A549 (cell line): ENCODE measurements around the gene ZNF789. TPM values are rescaled to one million over a fixed set of nuclear protein-coding genes. Genes with fewer than 3 reads are reported as not detected.

Source experiments
- ATAC-seq, 2 experiments: fragments of 200-7000 bp in 1 of 2; fragments of >200 bp in 1 of 2; cut with Nextera tagmentation in 1 of 2; cut with Tn5 transposase in 1 of 2; 3 replicates each; pipeline versions ENCODE4 v1.8.0 to v1.9.1; 2018 to 2020; ENCODE audit warnings: mild to moderate bottlenecking in 1 of 2, moderate library complexity in 1 of 2
- CTCF ChIA-PET: fragments of 300-600 bp; sonication (Branson Sonifier 250); formaldehyde crosslinking; extraction: SDS; loops from one replicate; lab custom pipeline; 2021; ENCODE audit warnings: antibody characterized with exemption, inconsistent platforms; lab: Yijun Ruan, JAX
- POLR2A ChIA-PET: fragments of 350-600 bp; formaldehyde crosslinking; extraction: SDS; loops from one replicate; lab custom pipeline; 2021; ENCODE audit warnings: antibody characterized with exemption, inconsistent platforms; lab: Yijun Ruan, JAX
- DNase-seq, 2 experiments: peaks; one replicate each; pipeline versions ENCODE4 v3.0.0 to v3.0.0-alpha.2; 2011 to 2016; ENCODE audit warnings: low read depth in 1 of 2, low spot score in 1 of 2
- FAIRE-seq: peaks from 2 replicates; lab custom pipeline; 2011; peaks lifted over from hg19 to GRCh38; lab: Jason Lieb, UNC
- H3K27ac ChIP-seq, 2 experiments: fragments of >200 bp; sonication (Bioruptor Twin); formaldehyde crosslinking; 3 replicates each; pipeline ENCODE4 v1.5.1; 2016 to 2017
- H3K4me1 ChIP-seq: fragments of >200 bp; sonication (Bioruptor Twin); formaldehyde crosslinking; 3 replicates; pipeline ENCODE4 v1.6.1; 2016
- H3K4me2 ChIP-seq: fragments of >200 bp; sonication (Bioruptor Twin); formaldehyde crosslinking; 3 replicates; pipeline ENCODE4 v1.6.1; 2016
- H3K4me3 ChIP-seq: fragments of >200 bp; sonication (Bioruptor Twin); formaldehyde crosslinking; 3 replicates; pipeline ENCODE4 v1.5.1; 2016
- H3K9me3 ChIP-seq: fragments of >200 bp; sonication (Bioruptor Twin); formaldehyde crosslinking; 3 replicates; pipeline ENCODE4 v1.6.1; 2016
- HEYL ChIP-seq: fragments of 250-450 bp; sonication (Bioruptor Pico); IDR thresholded peaks from 2 replicates; pipeline ENCODE4 v1.8.0; 2021; ENCODE audit warnings: mild to moderate bottlenecking, moderate library complexity
- WGBS: methylation state at CpG from one replicate; pipeline ENCODE4 v1.1.6; 2017; ENCODE audit errors: missing lambda C conversion rate; 5-methylcytosine and 5-hydroxymethylcytosine counted together
- polyA plus RNA-seq, 4 experiments: library from polyadenylated mRNA; depleted of rRNA in 3 of 4; stranded (reverse); fragments of >200 nt; fragmentation: RNase III in 1 of 4; extraction: RNeasy Plus Mini Kit Qiagen cat#74134 plus additional on column Dnase treatment in 1 of 4; gene quantifications; 2 replicates in 3 of 4; 3 replicates in 1 of 4; pipeline ENCODE4 v1.2.3, GENCODE V29; 2011 to 2017

ZNF789 gene
- polyA plus RNA-seq, 2 of the 4 experiments (the other 2 are of a cell fraction): 7.5 to 11.6 TPM

DNA sequence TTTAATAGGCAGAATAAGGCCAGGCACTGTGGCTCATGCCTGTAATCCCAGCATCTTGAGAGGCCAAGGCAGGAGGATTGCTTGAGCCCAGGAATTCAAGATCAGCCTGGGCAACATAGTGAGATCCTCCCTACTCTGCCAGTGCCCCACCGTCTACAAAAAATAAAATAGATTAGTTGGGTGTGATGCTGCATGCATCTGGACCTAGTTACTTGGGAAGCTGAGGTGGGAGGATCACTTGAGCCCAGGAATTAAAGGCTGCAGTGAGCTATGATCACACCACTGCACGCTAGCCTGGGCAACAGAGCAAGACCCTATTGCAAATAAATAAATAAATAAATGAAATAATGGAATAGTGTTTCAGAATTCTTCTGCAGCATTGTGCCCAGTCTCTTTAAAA, 63.0 kb downstream of the ZNF789 start:
- H3K9me3 ChIP-seq: peaks cover 99% of the 10 kb centered on the region
- ATAC-seq: no peak
- no peak for TF ChIP-seq HEYL (CRISPR knock-in tag)
- TF ChIP-seq, all 56 proteins: peak for 0
- H3K4me1 ChIP-seq: no peaks in the 10 kb centered on the region
- H3K4me3 ChIP-seq: no peak overlapping the region
- ChIA-PET CTCF (interaction anchor here (1.3 to 1.4 kb wide), 2 partner anchors 9 to 10 kb away, joined by 3 read pairs; no protein-coding TSS in a partner anchor), POLR2A (no interaction called here)
- no peak overlapping the region for H3K4me2 ChIP-seq
- FAIRE-seq: no peak
- no peak for DNase-seq
- 100% methylated on average over 2 of the region's 2 CpGs for WGBS
- no peak overlapping the region for H3K27ac ChIP-seq

Other genes with a start within 250 kb of the ZNF789 start
- 0.28 and 0.29 TPM in 2 replicates for gene MYH16, start 200.1 kb upstream of the ZNF789 start, polyA plus RNA-seq (2011; rRNA removed)
- gene MYH16, start 200.1 kb upstream of the ZNF789 start, polyA plus RNA-seq (2017; fragmentation: RNase III; extraction: RNeasy Plus Mini Kit Qiagen cat#74134 plus additional on column Dnase treatment): 0.21 to 0.32 TPM (median 0.31 TPM) in 3 replicates
- 120 TPM in 2 replicates for gene ARPC1A, start 147.0 kb upstream of the ZNF789 start, polyA plus RNA-seq (2011; rRNA removed)
- gene ARPC1A, start 147.0 kb upstream of the ZNF789 start, polyA plus RNA-seq (2017; fragmentation: RNase III; extraction: RNeasy Plus Mini Kit Qiagen cat#74134 plus additional on column Dnase treatment): 116 to 127 TPM (median 121 TPM) in 3 replicates
- gene ARPC1B, start 98.2 kb upstream of the ZNF789 start, polyA plus RNA-seq (2011; rRNA removed): 141 and 197 TPM in 2 replicates
- 272 to 302 TPM (median 294 TPM) in 3 replicates for gene ARPC1B, start 98.2 kb upstream of the ZNF789 start, polyA plus RNA-seq (2017; fragmentation: RNase III; extraction: RNeasy Plus Mini Kit Qiagen cat#74134 plus additional on column Dnase treatment)
- 42.4 and 81.8 TPM in 2 replicates for gene PDAP1, start 64.3 kb upstream of the ZNF789 start, polyA plus RNA-seq (2011; rRNA removed)
- gene PDAP1, start 64.3 kb upstream of the ZNF789 start, polyA plus RNA-seq (2017; fragmentation: RNase III; extraction: RNeasy Plus Mini Kit Qiagen cat#74134 plus additional on column Dnase treatment): 334 to 347 TPM (median 343 TPM) in 3 replicates
- 81.7 and 96.5 TPM in 2 replicates for gene BUD31, start 63.9 kb upstream of the ZNF789 start, polyA plus RNA-seq (2011; rRNA removed)
- 97.0 to 105 TPM (median 105 TPM) in 3 replicates for gene BUD31, start 63.9 kb upstream of the ZNF789 start, polyA plus RNA-seq (2017; fragmentation: RNase III; extraction: RNeasy Plus Mini Kit Qiagen cat#74134 plus additional on column Dnase treatment)
- 3.9 and 5.1 TPM in 2 replicates for gene PTCD1, start 34.1 kb upstream of the ZNF789 start, polyA plus RNA-seq (2011; rRNA removed)
- 5.4 to 6.3 TPM (median 5.5 TPM) in 3 replicates for gene PTCD1, start 34.1 kb upstream of the ZNF789 start, polyA plus RNA-seq (2017; fragmentation: RNase III; extraction: RNeasy Plus Mini Kit Qiagen cat#74134 plus additional on column Dnase treatment)
- gene CPSF4, start 33.9 kb upstream of the ZNF789 start, polyA plus RNA-seq (2011; rRNA removed): 28.7 and 31.3 TPM in 2 replicates
- gene CPSF4, start 33.9 kb upstream of the ZNF789 start, polyA plus RNA-seq (2017; fragmentation: RNase III; extraction: RNeasy Plus Mini Kit Qiagen cat#74134 plus additional on column Dnase treatment): 34.1 to 39.1 TPM (median 35.6 TPM) in 3 replicates
- 632 and 723 TPM in 2 replicates for gene ATP5MF, start 6.7 kb upstream of the ZNF789 start, polyA plus RNA-seq (2011; rRNA removed)
- 1,491 to 1,707 TPM (median 1,548 TPM) in 3 replicates for gene ATP5MF, start 6.7 kb upstream of the ZNF789 start, polyA plus RNA-seq (2017; fragmentation: RNase III; extraction: RNeasy Plus Mini Kit Qiagen cat#74134 plus additional on column Dnase treatment)
- gene ZNF394, start 27.4 kb downstream of the ZNF789 start, polyA plus RNA-seq (2011; rRNA removed): 12.8 and 13.9 TPM in 2 replicates
- 12.2 to 14.9 TPM (median 13.6 TPM) in 3 replicates for gene ZNF394, start 27.4 kb downstream of the ZNF789 start, polyA plus RNA-seq (2017; fragmentation: RNase III; extraction: RNeasy Plus Mini Kit Qiagen cat#74134 plus additional on column Dnase treatment)
- gene ZKSCAN5, start 31.8 kb downstream of the ZNF789 start, polyA plus RNA-seq (2011; rRNA removed): 14.1 and 15.7 TPM in 2 replicates
- 7.2 to 8.3 TPM (median 8.2 TPM) in 3 replicates for gene ZKSCAN5, start 31.8 kb downstream of the ZNF789 start, polyA plus RNA-seq (2017; fragmentation: RNase III; extraction: RNeasy Plus Mini Kit Qiagen cat#74134 plus additional on column Dnase treatment)
- gene FAM200A, start 79.2 kb downstream of the ZNF789 start, polyA plus RNA-seq (2011; rRNA removed): 7.5 and 9.8 TPM in 2 replicates
- 5.3 to 6.1 TPM (median 5.9 TPM) in 3 replicates for gene FAM200A, start 79.2 kb downstream of the ZNF789 start, polyA plus RNA-seq (2017; fragmentation: RNase III; extraction: RNeasy Plus Mini Kit Qiagen cat#74134 plus additional on column Dnase treatment)
- 78.4 and 85.1 TPM in 2 replicates for gene ZNF655, start 85.8 kb downstream of the ZNF789 start, polyA plus RNA-seq (2011; rRNA removed)
- 56.1 to 67.8 TPM (median 56.5 TPM) in 3 replicates for gene ZNF655, start 85.8 kb downstream of the ZNF789 start, polyA plus RNA-seq (2017; fragmentation: RNase III; extraction: RNeasy Plus Mini Kit Qiagen cat#74134 plus additional on column Dnase treatment)
- gene TMEM225B, start 125.4 kb downstream of the ZNF789 start, polyA plus RNA-seq (2011; rRNA removed): 5.4 and 7.7 TPM in 2 replicates
- gene TMEM225B, start 125.4 kb downstream of the ZNF789 start, polyA plus RNA-seq (2017; fragmentation: RNase III; extraction: RNeasy Plus Mini Kit Qiagen cat#74134 plus additional on column Dnase treatment): 0.59 to 0.70 TPM (median 0.59 TPM) in 3 replicates
- gene ZSCAN25, start 144.1 kb downstream of the ZNF789 start, polyA plus RNA-seq (2011; rRNA removed): 9.3 and 10.1 TPM in 2 replicates
- 6.3 to 7.5 TPM (median 6.4 TPM) in 3 replicates for gene ZSCAN25, start 144.1 kb downstream of the ZNF789 start, polyA plus RNA-seq (2017; fragmentation: RNase III; extraction: RNeasy Plus Mini Kit Qiagen cat#74134 plus additional on column Dnase treatment)
- gene CYP3A5, start 207.1 kb downstream of the ZNF789 start, polyA plus RNA-seq (2011; rRNA removed): 9.7 and 12.2 TPM in 2 replicates
- 2.2 to 2.3 TPM (median 2.3 TPM) in 3 replicates for gene CYP3A5, start 207.1 kb downstream of the ZNF789 start, polyA plus RNA-seq (2017; fragmentation: RNase III; extraction: RNeasy Plus Mini Kit Qiagen cat#74134 plus additional on column Dnase treatment)